WERI-Rb-1 (cell line): ENCODE measurements around the gene ABCD2.
"Not testable (repeated sequence)": the region's sequence is repeated elsewhere in the genome, so short reads cannot be mapped to it uniquely, and the experiment has no call there.

Source experiments
- DNase-seq: peaks from one replicate; pipeline ENCODE4 v3.0.0-alpha.2; 2020
- H3K27ac ChIP-seq: fragments of 250-450 bp; sonication (Bioruptor Pico); 2 replicates; pipeline ENCODE4 v1.5.1; 2020; ENCODE audit warnings: mild to moderate bottlenecking, moderate library complexity
- H3K27me3 ChIP-seq: fragments of 250-450 bp; sonication (Bioruptor Pico); 2 replicates; pipeline ENCODE4 v1.5.1; 2021; ENCODE audit warnings: mild to moderate bottlenecking, low read depth, moderate library complexity; ENCODE audit not compliant: insufficient read depth, severe bottlenecking
- H3K36me3 ChIP-seq: fragments of 250-450 bp; sonication (Bioruptor Pico); 2 replicates; pipeline ENCODE4 v1.5.1; 2020; ENCODE audit warnings: mild to moderate bottlenecking, moderate library complexity
- H3K4me3 ChIP-seq: 2 replicates; pipeline ENCODE4 v1.5.1; 2011; ENCODE audit warnings: low read depth, mild to moderate bottlenecking, control low read depth, low read length
- H3K9me3 ChIP-seq: fragments of 250-450 bp; sonication (Bioruptor Pico); 2 replicates; pipeline ENCODE4 v1.5.1; 2021; ENCODE audit warnings: mild to moderate bottlenecking, moderate library complexity; ENCODE audit not compliant: severe bottlenecking
- TF ChIP-seq, protein P1 (sequence below): IDR thresholded peaks from 2 replicates; pipeline ENCODE4 v1.5.1; 2011; ENCODE audit warnings: low read depth, mild to moderate bottlenecking, control low read depth, inconsistent platforms, low read length

Gene ABCD2

GRCh38 chr12:39574785-39575497 lies 44.7 kb downstream of the ABCD2 start:
- no peak for DNase-seq
- TF ChIP-seq, protein P1, sequence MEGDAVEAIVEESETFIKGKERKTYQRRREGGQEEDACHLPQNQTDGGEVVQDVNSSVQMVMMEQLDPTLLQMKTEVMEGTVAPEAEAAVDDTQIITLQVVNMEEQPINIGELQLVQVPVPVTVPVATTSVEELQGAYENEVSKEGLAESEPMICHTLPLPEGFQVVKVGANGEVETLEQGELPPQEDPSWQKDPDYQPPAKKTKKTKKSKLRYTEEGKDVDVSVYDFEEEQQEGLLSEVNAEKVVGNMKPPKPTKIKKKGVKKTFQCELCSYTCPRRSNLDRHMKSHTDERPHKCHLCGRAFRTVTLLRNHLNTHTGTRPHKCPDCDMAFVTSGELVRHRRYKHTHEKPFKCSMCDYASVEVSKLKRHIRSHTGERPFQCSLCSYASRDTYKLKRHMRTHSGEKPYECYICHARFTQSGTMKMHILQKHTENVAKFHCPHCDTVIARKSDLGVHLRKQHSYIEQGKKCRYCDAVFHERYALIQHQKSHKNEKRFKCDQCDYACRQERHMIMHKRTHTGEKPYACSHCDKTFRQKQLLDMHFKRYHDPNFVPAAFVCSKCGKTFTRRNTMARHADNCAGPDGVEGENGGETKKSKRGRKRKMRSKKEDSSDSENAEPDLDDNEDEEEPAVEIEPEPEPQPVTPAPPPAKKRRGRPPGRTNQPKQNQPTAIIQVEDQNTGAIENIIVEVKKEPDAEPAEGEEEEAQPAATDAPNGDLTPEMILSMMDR = no peak
- Histone ChIP-seq H3K27me3 (no peaks in the 10 kb centered on the region), H3K9me3 (no peaks in the 10 kb centered on the region), H3K4me3 (no peak overlapping the region), H3K36me3 (no peaks in the 10 kb centered on the region), H3K27ac (no peak overlapping the region)

DNA sequence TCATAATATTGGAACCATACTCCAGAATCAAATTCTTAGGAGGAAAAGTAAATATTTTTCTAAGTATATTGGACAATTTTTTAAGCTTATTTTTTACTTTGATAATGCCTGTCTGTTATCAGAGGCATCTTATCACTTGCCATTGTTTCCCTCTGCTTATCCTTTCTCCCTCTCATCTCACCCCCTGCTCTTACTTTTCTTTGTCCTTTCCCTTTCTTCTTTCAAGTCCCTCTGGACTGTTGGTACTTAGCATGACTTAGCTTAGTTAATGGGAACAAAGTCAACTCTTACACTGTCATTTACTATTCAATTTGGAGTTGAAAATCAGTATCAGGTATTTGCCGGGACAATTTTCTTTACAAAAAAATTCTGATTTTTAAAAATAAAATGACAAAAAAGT lies 45.2 kb downstream of the ABCD2 start:
- Histone ChIP-seq H3K9me3 (no peaks in the 10 kb centered on the region), H3K36me3 (no peaks in the 10 kb centered on the region), H3K27me3 (no peaks in the 10 kb centered on the region), H3K4me3 (no peak overlapping the region), H3K27ac (no peak overlapping the region)
- TF ChIP-seq, protein P1 = no peak
- no peak for DNase-seq

- Histone ChIP-seq H3K27me3 (no peaks in the 10 kb centered on the region), H3K36me3 (no peaks in the 10 kb centered on the region), H3K4me3 (no peak overlapping the region), H3K27ac (no peak overlapping the region), H3K9me3 (no peaks in the 10 kb centered on the region)
- TF ChIP-seq, protein P1 = no peak
- no peak for DNase-seq
These were observed 45.6 kb downstream of the ABCD2 start for GRCh38 chr12:39573971-39574370.

GRCh38 chr12:39572551-39572950 lies 47.1 kb downstream of the ABCD2 start:
- no peak overlapping the region for H3K4me3 ChIP-seq
- no peak overlapping the region for H3K27ac ChIP-seq
- TF ChIP-seq, protein P1 = no peak
- no peak for DNase-seq
- no peaks in the 10 kb centered on the region for H3K27me3 ChIP-seq
- H3K36me3 ChIP-seq = no peaks in the 10 kb centered on the region
- H3K9me3 ChIP-seq = no peaks in the 10 kb centered on the region

DNA sequence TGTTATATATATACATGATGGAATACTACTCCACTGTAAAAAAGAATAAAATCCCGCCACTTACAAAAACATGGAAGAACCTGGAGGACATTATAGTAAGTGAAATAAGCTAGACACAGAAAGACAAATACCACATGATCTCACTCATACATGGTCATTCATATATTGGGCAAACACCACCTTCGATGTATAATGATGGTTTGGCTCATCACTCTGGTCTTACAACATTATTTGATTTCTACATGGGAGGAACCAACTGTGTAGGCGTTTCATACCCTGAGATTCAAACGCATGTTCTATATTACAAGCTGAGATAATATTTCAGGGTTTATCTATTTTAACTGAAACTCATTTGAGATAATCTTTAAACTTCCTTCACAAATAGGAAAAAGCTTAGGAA lies 48.3 kb downstream of the ABCD2 start:
- Histone ChIP-seq H3K36me3 (no peaks in the 10 kb centered on the region), H3K27me3 (no peaks in the 10 kb centered on the region), H3K4me3 (no peak overlapping the region), H3K27ac (no peak overlapping the region), H3K9me3 (no peaks in the 10 kb centered on the region)
- TF ChIP-seq, protein P1 = no peak
- no peak for DNase-seq

- H3K9me3 ChIP-seq = no peaks in the 10 kb centered on the region
- TF ChIP-seq, protein P1 = no peak
These were observed 66.1 kb downstream of the ABCD2 start for GRCh38 chr12:39553476-39553875.

DNA sequence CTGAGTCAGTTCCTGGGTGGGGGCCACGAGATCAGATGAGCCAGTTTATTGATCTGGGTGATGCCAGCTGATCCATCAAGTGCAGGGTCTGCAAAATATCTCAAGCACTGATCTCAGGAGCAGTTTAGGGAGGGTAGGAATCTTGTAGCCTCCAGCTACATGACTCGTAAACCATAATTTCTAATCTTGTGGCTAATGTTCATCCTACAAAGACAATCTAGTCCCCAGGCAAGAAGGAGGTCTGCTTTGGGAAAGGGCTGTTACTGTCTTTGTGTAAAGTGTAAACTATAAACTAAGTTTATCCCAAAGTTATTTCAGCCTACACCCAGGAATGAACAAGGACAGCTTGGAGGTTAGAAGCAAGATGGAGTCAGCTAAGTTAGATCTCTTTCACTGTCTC lies 75.4 kb downstream of the ABCD2 start:
- not testable (repeated sequence) for H3K36me3 ChIP-seq, H3K27me3 ChIP-seq, H3K4me3 ChIP-seq, H3K9me3 ChIP-seq, DNase-seq, H3K27ac ChIP-seq

More at GRCh38 chr12:39553476-39553875, 66.1 kb downstream of the ABCD2 start:
- H3K27ac ChIP-seq = no peak overlapping the region
- H3K27me3 ChIP-seq = no peaks in the 10 kb centered on the region
- H3K4me3 ChIP-seq = no peak overlapping the region
- H3K36me3 ChIP-seq = no peaks in the 10 kb centered on the region
- DNase-seq = no peak
